HUES6 (cell line): ENCODE data around the gene ZNF333.

Experiments used
- H3K27ac ChIP-seq: 2 replicates; pipeline ENCODE4 v1.7.0; 2013; ENCODE audit warnings: low read depth, mild to moderate bottlenecking, low read length, inconsistent platforms
- H3K27me3 ChIP-seq: 2 replicates; pipeline ENCODE4 v1.6.1; 2013; ENCODE audit warnings: low read length; ENCODE audit not compliant: control insufficient read depth, insufficient read depth
- H3K36me3 ChIP-seq: 2 replicates; pipeline ENCODE4 v1.6.1; 2013; ENCODE audit warnings: low read length; ENCODE audit not compliant: control insufficient read depth, insufficient read depth
- H3K4me1 ChIP-seq: 2 replicates; pipeline ENCODE4 v1.6.1; 2013; ENCODE audit warnings: low read length; ENCODE audit not compliant: control insufficient read depth, insufficient read depth
- H3K4me3 ChIP-seq: 2 replicates; pipeline ENCODE4 v1.5.1; 2013; ENCODE audit warnings: low read depth, low read length
- H3K9ac ChIP-seq: one replicate; pipeline ENCODE4 v1.6.1; 2013; ENCODE audit warnings: mild to moderate bottlenecking, low read length
- H3K9me3 ChIP-seq: 2 replicates; pipeline ENCODE4 v1.6.1; 2013; ENCODE audit warnings: low read depth, low read length; ENCODE audit not compliant: control insufficient read depth, insufficient read depth

Gene ZNF333

DNA sequence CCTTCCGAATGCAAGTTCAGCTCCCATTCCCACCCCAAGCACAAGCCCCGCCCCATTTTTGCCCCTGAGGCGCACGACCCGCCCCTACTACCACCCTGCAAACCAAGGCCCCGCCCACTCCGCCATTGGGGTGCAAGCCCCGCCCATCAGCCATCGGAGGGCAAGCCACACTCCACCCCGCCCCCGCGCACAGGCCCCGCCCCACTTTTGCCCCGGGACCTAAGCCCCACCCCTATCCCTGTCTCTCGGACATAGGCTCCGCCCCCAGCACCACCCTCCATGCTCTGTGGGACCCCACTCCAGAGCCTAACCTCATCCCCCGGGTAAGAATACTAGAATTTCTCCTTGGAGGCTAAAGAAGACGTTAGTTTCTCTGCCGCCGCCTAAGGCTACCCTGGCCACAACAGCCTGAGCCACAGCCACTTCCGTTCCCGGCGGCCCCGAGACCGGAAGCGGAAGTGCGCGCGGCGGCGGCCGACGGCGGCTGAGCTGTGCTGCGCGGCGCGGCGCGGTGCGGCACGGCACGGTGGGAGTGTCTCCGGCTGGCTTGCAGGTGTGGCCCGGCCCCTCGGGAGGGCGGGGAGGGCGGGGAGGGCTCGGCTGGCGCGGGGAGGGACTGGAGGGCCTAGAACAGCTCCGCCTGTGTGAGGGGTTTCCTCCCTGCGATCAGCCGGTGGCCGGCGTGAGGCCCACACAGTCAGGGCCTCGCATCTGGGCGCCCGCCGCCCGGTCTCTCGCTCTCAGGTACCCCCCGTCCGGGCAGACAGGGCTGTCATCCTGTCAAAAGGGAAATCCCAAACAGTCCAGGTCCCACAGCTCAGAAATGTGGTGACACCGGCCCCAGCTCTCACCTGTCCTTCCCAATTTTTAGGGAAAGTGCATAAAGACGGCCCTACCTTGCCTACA lies at the start of gene ZNF333:
TSS of gene ZNF333 (plus strand) at position 451 of the 906 bp plus-strand sequence. CDS start 3,444 bp downstream, outside the sequence.
- Histone ChIP-seq H3K36me3 (peaks cover 5% of the 10 kb centered on the region), H3K9me3 (0 out of 2 replicates have a peak, but pooled peaks cover 2% of the 10 kb centered on the region), H3K27ac (peak within 1 kb of the TSS; percentile 90; the same call in 1 of the 2 replicates), H3K4me1 (peaks cover 5% of the 10 kb centered on the region; the same call in 1 of the 2 replicates), H3K27me3 (no peaks in the 10 kb centered on the region), H3K9ac (peak within 1 kb of the TSS; percentile 89), H3K4me3 (peak within 1 kb of the TSS; percentile 73)

DNA sequence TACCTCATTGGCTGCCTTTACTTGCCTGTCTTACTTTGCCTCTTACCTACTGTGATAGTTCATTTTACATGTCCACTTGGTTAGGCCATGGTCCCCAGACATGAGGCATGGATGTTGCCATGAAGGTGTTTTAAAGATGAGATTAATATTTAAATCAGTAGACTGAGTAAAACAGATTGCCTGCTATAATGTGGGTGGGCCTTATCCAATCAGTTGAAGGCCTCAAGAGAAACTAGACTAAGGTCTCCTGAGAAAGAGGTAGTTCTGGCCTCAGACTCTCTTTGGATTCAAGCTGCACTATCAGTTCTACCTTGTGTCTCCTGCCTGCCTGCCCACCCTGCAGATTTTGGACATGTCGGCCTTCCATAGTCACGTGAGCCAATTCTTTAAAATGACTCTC lies 41.3 kb upstream of the ZNF333 start:
- H3K27me3 ChIP-seq: peaks cover 19% of the 10 kb centered on the region; the same call in 1 of the 2 replicates

DNA sequence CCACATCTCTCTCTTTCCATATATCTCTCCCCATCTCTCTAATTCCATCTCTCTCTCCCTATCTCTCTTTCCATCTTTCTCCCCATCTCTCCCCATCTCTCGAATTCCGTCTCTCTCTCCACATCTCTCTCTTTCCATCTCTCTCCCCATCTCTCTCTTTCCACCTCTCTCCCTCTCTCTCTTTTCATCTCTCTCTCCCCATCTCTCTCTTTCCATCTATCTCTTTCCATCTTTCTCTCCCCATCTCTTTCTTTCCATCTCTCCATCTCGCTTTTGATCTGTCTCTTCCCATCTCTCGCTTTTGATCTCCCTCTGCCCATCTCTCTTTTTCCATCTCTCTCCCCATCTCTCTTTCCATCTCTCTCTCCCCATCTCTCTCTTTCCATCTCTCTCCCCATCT lies 40.8 kb upstream of the ZNF333 start:
- H3K4me1 ChIP-seq: no peaks in the 10 kb centered on the region
- no peaks in the 10 kb centered on the region for H3K9me3 ChIP-seq
- H3K27ac ChIP-seq: no peak overlapping the region
- no peak overlapping the region for H3K4me3 ChIP-seq
- no peaks in the 10 kb centered on the region for H3K36me3 ChIP-seq
- H3K27me3 ChIP-seq: peaks cover 19% of the 10 kb centered on the region; the same call in 1 of the 2 replicates
- H3K9ac ChIP-seq: no peak overlapping the region

More for the DNA sequence above, 41.3 kb upstream of the ZNF333 start:
- H3K27ac ChIP-seq: no peak overlapping the region
- H3K4me3 ChIP-seq: no peak overlapping the region
- no peaks in the 10 kb centered on the region for H3K9me3 ChIP-seq
- H3K9ac ChIP-seq: no peak overlapping the region
- no peaks in the 10 kb centered on the region for H3K36me3 ChIP-seq
- no peaks in the 10 kb centered on the region for H3K4me1 ChIP-seq

DNA sequence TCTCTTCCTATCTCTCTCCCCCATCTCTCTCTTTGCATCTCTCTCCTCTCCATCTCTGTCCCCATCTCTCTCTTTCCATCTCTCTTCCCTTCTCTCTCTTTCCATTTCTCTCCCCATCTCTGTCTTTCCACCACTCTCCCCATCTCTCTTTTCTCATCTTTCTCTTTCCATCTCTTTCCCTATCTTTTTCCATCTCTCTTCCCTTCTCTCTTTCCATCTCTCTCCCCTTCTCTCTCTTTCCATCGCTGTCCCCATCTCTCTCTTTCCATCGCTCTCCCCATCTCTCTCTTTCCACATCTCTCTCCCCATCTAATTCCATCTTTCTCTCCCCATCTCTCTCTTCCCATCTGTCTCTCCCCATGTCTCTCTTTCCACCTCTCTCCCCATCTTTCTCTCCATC lies 39.7 kb upstream of the ZNF333 start:
- no peaks in the 10 kb centered on the region for H3K9me3 ChIP-seq
- no peaks in the 10 kb centered on the region for H3K4me1 ChIP-seq
- no peak overlapping the region for H3K27ac ChIP-seq
- H3K9ac ChIP-seq: no peak overlapping the region
- no peak overlapping the region for H3K4me3 ChIP-seq
- H3K36me3 ChIP-seq: no peaks in the 10 kb centered on the region
- H3K27me3 ChIP-seq: peaks cover 19% of the 10 kb centered on the region; the same call in 1 of the 2 replicates

DNA sequence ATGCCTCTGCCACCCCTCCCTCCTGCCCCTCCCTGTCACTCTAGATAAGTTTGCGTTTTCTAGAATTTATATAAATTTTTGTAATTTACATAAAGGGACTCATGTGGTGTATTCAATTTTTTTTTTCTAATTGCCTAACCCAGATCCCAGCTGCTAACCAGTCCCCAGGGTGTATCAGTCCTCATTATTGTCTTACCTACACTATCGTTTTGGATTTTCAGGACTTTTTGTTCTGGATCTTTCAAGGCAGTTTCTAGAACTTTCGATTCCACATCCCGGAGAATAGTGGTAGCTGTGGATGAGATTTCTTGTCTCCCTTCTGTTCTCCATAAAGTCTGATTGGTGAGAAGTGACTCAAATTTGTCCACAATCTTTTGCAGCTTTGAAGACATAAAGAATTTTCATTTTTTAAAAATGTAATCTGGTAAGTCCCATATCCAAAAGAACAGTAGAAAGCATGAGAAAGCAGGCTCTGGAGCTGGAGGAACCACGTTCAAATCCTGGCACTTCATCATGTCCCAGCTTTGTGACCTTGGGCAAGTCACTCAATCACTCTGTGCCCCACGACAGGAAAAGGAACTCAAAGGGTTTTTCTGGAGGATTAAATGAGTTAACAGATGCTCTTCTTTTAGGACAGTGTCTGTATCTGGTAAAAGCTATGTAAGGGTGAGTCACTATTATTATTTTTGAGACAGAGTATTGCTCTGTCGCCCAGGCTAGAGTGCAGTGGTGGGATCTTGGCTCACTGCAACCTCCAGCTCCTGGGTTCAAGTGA lies 34.9 kb upstream of the ZNF333 start:
- Histone ChIP-seq H3K4me1 (no peaks in the 10 kb centered on the region), H3K27me3 (peaks cover 5% of the 10 kb centered on the region; the same call in 1 of the 2 replicates), H3K9ac (no peak overlapping the region), H3K36me3 (no peaks in the 10 kb centered on the region), H3K4me3 (no peak overlapping the region), H3K9me3 (no peaks in the 10 kb centered on the region), H3K27ac (no peak overlapping the region)

DNA sequence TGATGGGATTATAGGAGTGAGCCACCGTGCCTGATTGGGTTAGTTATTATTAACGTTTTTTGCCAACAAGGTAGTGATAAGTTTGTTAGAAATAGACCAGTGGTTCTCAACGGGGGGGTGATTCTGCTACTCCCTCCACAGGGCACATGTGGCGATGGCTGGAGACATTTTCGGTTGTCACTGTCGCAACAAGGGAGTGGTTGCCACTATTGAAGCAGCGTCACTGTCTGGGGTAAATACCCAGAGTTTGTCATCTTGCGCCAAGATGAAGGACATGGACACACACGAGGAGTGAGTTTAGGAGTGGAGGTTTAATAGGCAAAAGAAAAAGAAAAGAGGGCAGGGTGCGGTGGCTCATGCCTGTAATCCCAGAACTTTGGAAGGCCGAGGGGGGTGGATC lies 34.1 kb upstream of the ZNF333 start:
- no peaks in the 10 kb centered on the region for H3K9me3 ChIP-seq
- H3K4me3 ChIP-seq: no peak overlapping the region
- no peaks in the 10 kb centered on the region; the same call in 1 of the 2 replicates for H3K27me3 ChIP-seq
- H3K36me3 ChIP-seq: no peaks in the 10 kb centered on the region
- H3K9ac ChIP-seq: no peak overlapping the region
- H3K27ac ChIP-seq: no peak overlapping the region
- H3K4me1 ChIP-seq: no peaks in the 10 kb centered on the region

DNA sequence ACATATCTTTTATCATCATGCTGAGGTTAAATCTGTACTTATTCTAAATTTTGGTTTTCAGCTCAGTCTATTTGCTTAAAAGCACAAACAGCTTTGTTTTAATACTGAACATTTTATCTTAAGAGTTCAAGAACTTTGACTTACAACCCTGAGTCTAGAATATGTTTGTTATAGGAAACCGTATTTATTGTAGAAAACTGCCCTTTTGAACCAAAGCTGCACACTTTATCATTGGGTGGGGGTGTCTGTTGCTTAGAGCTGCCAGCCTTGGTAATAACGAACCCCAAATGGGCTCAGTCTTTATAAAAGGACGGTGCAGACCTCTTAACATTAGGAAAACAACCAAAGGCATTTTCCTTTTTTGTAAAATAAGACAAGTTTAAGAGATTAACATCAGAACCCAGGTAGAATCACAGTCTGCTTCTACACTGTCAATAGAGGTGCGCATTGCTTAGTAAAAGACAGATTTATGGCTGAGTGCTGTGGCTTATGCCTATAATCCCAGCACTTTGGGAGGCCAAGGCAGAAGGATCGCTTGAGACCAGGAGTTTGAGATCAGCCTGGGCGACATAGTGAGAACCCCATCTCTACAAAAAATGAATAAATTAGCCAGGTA lies 29.9 kb upstream of the ZNF333 start:
- Histone ChIP-seq H3K4me1 (no peaks in the 10 kb centered on the region), H3K9me3 (no peaks in the 10 kb centered on the region), H3K9ac (no peak overlapping the region), H3K36me3 (no peaks in the 10 kb centered on the region), H3K27ac (no peak overlapping the region), H3K27me3 (no peaks in the 10 kb centered on the region), H3K4me3 (no peak overlapping the region)

DNA sequence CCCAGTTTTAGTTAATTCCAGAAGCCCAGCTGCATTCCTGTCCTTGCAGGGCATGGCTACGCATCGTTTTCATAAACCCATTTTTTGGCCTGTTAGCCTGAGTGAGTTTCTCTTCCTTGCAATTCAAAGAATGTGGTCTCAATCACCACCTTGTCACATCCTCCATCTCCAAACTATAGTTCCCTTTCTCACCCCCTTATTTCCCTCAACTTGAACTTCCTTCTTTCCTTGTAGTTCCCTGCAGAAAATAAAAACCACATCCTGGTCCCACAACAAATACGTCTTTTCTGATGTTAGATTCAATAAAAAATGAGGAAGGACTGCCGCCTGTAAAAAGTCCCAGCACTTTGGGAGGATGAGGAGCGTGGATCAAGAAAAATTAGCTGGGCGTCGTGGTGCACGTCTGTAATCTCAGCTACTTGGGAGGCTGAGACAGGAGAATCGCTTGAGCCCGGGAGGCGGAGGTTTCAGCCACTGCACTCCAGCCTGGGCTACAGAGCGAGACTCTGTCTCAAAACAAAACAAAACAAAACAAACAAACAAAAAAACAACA lies 28.4 kb upstream of the ZNF333 start:
- Histone ChIP-seq H3K27ac (no peak overlapping the region), H3K9me3 (no peaks in the 10 kb centered on the region), H3K4me1 (no peaks in the 10 kb centered on the region), H3K27me3 (no peaks in the 10 kb centered on the region), H3K9ac (no peak overlapping the region), H3K36me3 (no peaks in the 10 kb centered on the region), H3K4me3 (no peak overlapping the region)

DNA sequence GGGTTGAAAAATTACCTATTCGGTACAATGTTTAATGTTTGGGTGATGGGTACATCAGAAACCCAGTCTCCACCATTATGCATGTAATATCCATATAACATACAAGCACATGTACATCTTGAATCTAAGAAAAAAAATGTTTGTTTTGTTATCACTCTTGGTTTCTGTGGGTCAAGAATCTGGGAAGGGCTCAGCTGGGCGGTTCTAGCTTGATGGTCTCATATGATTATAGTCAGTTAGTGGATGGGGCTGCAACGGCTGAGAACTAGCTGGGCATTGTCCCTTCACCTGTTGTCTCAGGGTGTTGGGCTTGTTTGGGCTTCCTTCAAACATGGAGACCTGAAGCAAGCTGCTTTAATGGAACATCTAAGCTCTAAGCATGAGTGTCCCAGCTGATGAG lies 19.9 kb upstream of the ZNF333 start:
- H3K27me3 ChIP-seq: peaks cover 29% of the 10 kb centered on the region

DNA sequence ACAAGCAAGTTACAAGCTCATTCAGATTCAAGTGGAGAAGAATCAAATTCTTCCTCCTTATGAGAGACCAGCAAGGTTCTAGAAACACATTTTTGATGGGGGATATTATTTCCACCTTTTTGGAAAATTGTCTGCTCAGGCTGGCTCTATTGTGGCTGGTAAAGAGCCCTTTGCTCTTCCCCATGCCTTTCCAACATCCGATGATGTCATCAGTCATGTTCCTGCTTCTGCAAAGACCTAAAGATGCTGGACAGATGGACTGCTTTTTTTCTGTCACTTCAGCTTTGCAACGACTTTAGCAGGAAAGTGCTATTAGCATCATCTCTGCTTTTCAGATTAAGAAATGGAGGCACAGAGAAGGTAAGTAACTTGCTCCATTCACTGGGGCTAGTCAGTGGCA lies 19.4 kb upstream of the ZNF333 start:
- Histone ChIP-seq H3K27ac (no peak overlapping the region), H3K36me3 (no peaks in the 10 kb centered on the region), H3K9ac (no peak overlapping the region), H3K27me3 (peaks cover 29% of the 10 kb centered on the region), H3K4me3 (no peak overlapping the region), H3K4me1 (no peaks in the 10 kb centered on the region), H3K9me3 (0 out of 2 replicates have a peak, but pooled peaks cover 6% of the 10 kb centered on the region)

More for the DNA sequence above, 19.9 kb upstream of the ZNF333 start:
- H3K4me1 ChIP-seq: no peaks in the 10 kb centered on the region
- no peaks in the 10 kb centered on the region for H3K36me3 ChIP-seq
- no peak overlapping the region for H3K27ac ChIP-seq
- no peak overlapping the region for H3K9ac ChIP-seq
- 0 out of 2 replicates have a peak, but pooled peaks cover 6% of the 10 kb centered on the region for H3K9me3 ChIP-seq
- H3K4me3 ChIP-seq: no peak overlapping the region
